Endothelial cell of umbilical vein (primary cell): ENCODE results near the gene MFSD1.

Experiments used
- EZH2 ChIP-seq: IDR thresholded peaks from 2 replicates; pipeline ENCODE4 v1.6.1; 2012; ENCODE audit warnings: borderline replicate concordance, low read depth, mild to moderate bottlenecking, moderate library complexity, low read length, inconsistent platforms; ENCODE audit not compliant: severe bottlenecking
- FOS ChIP-seq: IDR thresholded peaks from 2 replicates; pipeline ENCODE4 v1.6.1; 2011; ENCODE audit warnings: mild to moderate bottlenecking, low read length, moderate library complexity, borderline replicate concordance; ENCODE audit not compliant: insufficient read depth
- GATA2 ChIP-seq: IDR thresholded peaks from 2 replicates; pipeline ENCODE4 v1.7.0; 2011; ENCODE audit warnings: low read depth, mild to moderate bottlenecking, moderate library complexity, mixed read lengths, low read length; ENCODE audit not compliant: insufficient read length, insufficient read depth
- JUN ChIP-seq: IDR thresholded peaks from 2 replicates; pipeline ENCODE4 v1.6.1; 2011; ENCODE audit warnings: borderline replicate concordance, low read depth; ENCODE audit not compliant: insufficient read length, insufficient read depth
- MYC ChIP-seq: IDR thresholded peaks from one replicate; pipeline ENCODE4 v1.6.1; 2011; ENCODE audit warnings: mild to moderate bottlenecking, low read depth, low read length
- POLR2A ChIP-seq: IDR thresholded peaks from 2 replicates; pipeline ENCODE4 v1.6.1; 2012; ENCODE audit warnings: low read depth, mild to moderate bottlenecking, control low read depth, low read length
- POLR2AphosphoS5 ChIP-seq: IDR thresholded peaks from 2 replicates; pipeline ENCODE4 v1.6.1; 2012; ENCODE audit warnings: low read depth, mild to moderate bottlenecking, control low read depth, low read length, moderate library complexity; ENCODE audit not compliant: insufficient read depth
- TF ChIP-seq, protein P1 (sequence below), 2 donors: IDR thresholded peaks; 1 replicate in 1 of 2; 2 replicates in 1 of 2; pipeline ENCODE4 v1.5.1; 2011; ENCODE audit warnings: low read length in 2 of 2, mild to moderate bottlenecking in 2 of 2, moderate library complexity in 2 of 2, control low read depth in 1 of 2, inconsistent platforms in 1 of 2, low read depth in 1 of 2; ENCODE audit not compliant: insufficient read depth in 1 of 2; ENCODE audit errors: extremely low read depth in 1 of 2
- TF ChIP-seq, protein P2 (sequence below): IDR thresholded peaks from 2 replicates; pipeline ENCODE4 v1.6.1; 2011; ENCODE audit not compliant: insufficient read depth, insufficient read length

DNA sequence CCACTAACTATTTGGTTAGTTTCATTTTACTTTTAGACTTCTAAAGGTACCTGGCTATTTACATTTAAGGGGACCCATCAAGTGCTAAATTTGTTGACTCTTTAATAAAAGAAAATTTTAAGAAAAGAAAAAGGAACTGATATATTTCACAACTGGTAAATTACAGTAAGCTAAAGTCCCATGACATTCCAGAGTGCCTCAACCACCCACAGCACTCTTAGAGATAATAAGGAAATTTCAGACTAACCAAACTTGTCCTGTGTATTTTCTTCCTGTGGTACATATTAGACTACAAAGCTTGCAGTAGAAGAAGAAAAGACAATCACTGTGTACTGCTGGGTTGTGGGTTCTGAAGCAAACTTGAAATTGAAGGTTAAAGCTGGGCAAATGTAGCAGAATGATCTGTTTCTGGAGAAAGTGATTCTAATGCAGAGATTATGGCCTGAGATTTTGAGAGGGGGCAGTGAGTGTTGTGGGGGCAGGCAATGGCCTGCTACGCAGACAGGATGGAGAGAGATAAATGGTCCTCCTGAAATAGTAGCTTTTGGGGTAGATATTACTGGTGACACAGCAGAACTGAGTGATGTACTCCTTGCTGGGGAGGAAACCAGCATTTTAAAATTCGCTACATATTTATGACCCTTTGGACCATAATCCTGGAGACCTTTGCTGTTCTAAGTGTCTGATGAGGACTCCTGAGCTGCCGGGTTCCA, 24.5 kb upstream of the MFSD1 start:
- TF ChIP-seq, protein P1, sequence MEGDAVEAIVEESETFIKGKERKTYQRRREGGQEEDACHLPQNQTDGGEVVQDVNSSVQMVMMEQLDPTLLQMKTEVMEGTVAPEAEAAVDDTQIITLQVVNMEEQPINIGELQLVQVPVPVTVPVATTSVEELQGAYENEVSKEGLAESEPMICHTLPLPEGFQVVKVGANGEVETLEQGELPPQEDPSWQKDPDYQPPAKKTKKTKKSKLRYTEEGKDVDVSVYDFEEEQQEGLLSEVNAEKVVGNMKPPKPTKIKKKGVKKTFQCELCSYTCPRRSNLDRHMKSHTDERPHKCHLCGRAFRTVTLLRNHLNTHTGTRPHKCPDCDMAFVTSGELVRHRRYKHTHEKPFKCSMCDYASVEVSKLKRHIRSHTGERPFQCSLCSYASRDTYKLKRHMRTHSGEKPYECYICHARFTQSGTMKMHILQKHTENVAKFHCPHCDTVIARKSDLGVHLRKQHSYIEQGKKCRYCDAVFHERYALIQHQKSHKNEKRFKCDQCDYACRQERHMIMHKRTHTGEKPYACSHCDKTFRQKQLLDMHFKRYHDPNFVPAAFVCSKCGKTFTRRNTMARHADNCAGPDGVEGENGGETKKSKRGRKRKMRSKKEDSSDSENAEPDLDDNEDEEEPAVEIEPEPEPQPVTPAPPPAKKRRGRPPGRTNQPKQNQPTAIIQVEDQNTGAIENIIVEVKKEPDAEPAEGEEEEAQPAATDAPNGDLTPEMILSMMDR (IDR thresholded peaks at IDR 0.05; ENCODE audit: extremely low read depth in 1 of 2, insufficient read depth in 1 of 2, low read depth in 1 of 2, low read length in 2 of 2): no peak
- TF ChIP-seq POLR2A (no peak), EZH2 (no peak), MYC (no peak), JUN (no peak), POLR2AphosphoS5 (no peak), GATA2 (no peak), FOS (no peak)
- TF ChIP-seq, protein P2, sequence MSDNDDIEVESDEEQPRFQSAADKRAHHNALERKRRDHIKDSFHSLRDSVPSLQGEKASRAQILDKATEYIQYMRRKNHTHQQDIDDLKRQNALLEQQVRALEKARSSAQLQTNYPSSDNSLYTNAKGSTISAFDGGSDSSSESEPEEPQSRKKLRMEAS: no peak
